Stomach smooth muscle (tissue), 2 donors: ENCODE results near the gene ATP2A2.

ENCODE experiments used
- H3K27ac ChIP-seq: one replicate; pipeline ENCODE4 v1.7.0; 2013; ENCODE audit warnings: mild to moderate bottlenecking, low read length, inconsistent platforms
- H3K27me3 ChIP-seq, 2 donors: one replicate each; pipeline ENCODE4 v1.7.0; 2013; ENCODE audit warnings: low read length in 2 of 2; ENCODE audit not compliant: insufficient read depth in 2 of 2, control insufficient read depth in 1 of 2
- H3K36me3 ChIP-seq, 2 donors: one replicate each; pipeline ENCODE4 v1.7.0; 2013; ENCODE audit warnings: low read length in 2 of 2; ENCODE audit not compliant: control insufficient read depth in 2 of 2, insufficient read depth in 2 of 2
- H3K4me1 ChIP-seq: one replicate; pipeline ENCODE4 v1.7.0; 2013; ENCODE audit warnings: low read length; ENCODE audit not compliant: control insufficient read depth, insufficient read depth
- H3K4me3 ChIP-seq, 2 donors: one replicate each; pipeline ENCODE4 v1.7.0; 2013; ENCODE audit warnings: low read length in 2 of 2
- H3K9ac ChIP-seq, 2 donors: one replicate each; pipeline ENCODE4 v1.7.0; 2013; ENCODE audit warnings: low read length in 2 of 2, mild to moderate bottlenecking in 1 of 2
- H3K9me3 ChIP-seq, 2 donors: one replicate each; pipeline ENCODE4 v1.7.0; 2013; ENCODE audit warnings: low read length in 2 of 2; ENCODE audit not compliant: control insufficient read depth in 2 of 2
- donor health status: healthy.
- donor health status: Pancreatic carcinoma.

The ATP2A2 gene

GRCh38 chr12:110343114-110343513 is 62.1 kb downstream of the ATP2A2 start:
- no peaks in the 10 kb centered on the region for H3K9me3 ChIP-seq
- no peak overlapping the region for H3K27ac ChIP-seq
- H3K4me3 ChIP-seq = no peak overlapping the region
- H3K4me1 ChIP-seq = no peaks in the 10 kb centered on the region
- no peaks in the 10 kb centered on the region for H3K27me3 ChIP-seq
- H3K9ac ChIP-seq = no peak overlapping the region
- peaks cover 80 to 83% of the 10 kb centered on the region in 2 donors for H3K36me3 ChIP-seq

- no peak overlapping the region for H3K27ac ChIP-seq
- no peak overlapping the region for H3K9ac ChIP-seq
- H3K4me1 ChIP-seq = no peaks in the 10 kb centered on the region
- peaks cover 75 to 82% of the 10 kb centered on the region in 2 donors for H3K36me3 ChIP-seq
- H3K9me3 ChIP-seq = no peaks in the 10 kb centered on the region
- no peak overlapping the region for H3K4me3 ChIP-seq
- H3K27me3 ChIP-seq = no peaks in the 10 kb centered on the region
Measured at GRCh38 chr12:110343736-110344555, 62.9 kb downstream of the ATP2A2 start.

DNA sequence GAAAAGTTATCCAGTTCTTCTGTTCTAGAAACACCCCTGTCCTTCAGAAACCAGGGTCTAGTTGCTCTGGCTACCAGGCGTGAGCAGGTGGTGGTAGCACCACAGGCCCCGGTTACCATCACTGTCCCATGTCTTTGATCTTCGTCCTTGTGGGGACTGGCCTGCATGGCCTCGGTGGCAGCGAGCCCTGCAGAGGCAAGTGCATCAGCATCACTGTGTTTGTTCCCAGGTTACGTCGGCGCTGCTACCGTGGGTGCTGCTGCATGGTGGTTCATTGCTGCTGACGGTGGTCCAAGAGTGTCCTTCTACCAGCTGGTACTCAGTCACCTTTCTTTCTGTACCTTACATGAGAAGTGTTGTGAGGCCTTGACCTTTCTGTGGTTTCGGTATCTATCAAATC is 63.6 kb downstream of the ATP2A2 start:
- Histone ChIP-seq H3K36me3 (peaks cover 73 to 83% of the 10 kb centered on the region in 2 donors), H3K4me3 (no peak overlapping the region), H3K27ac (no peak overlapping the region), H3K9ac (no peak overlapping the region), H3K27me3 (no peaks in the 10 kb centered on the region), H3K9me3 (no peaks in the 10 kb centered on the region), H3K4me1 (no peaks in the 10 kb centered on the region)

GRCh38 chr12:110345176-110345661 is 64.2 kb downstream of the ATP2A2 start:
- H3K36me3 ChIP-seq = peaks cover 78 to 85% of the 10 kb centered on the region in 2 donors
- H3K27me3 ChIP-seq = no peaks in the 10 kb centered on the region
- H3K9me3 ChIP-seq = no peaks in the 10 kb centered on the region
- H3K9ac ChIP-seq = no peak overlapping the region
- H3K27ac ChIP-seq = no peak overlapping the region
- H3K4me3 ChIP-seq = no peak overlapping the region
- H3K4me1 ChIP-seq = no peaks in the 10 kb centered on the region

DNA sequence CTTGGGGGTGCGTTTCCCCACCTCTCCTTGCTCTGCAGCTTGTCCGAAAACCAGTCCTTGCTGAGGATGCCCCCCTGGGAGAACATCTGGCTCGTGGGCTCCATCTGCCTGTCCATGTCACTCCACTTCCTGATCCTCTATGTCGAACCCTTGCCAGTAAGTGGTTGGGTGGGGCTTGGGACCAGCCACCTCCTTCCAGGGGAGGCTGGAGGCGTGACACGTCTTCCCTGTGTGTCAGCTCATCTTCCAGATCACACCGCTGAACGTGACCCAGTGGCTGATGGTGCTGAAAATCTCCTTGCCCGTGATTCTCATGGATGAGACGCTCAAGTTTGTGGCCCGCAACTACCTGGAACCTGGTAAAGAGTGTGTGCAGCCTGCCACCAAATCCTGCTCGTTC is 64.9 kb downstream of the ATP2A2 start:
- Histone ChIP-seq H3K4me3 (no peak overlapping the region), H3K9ac (no peak overlapping the region), H3K27me3 (no peaks in the 10 kb centered on the region), H3K27ac (no peak overlapping the region), H3K9me3 (no peaks in the 10 kb centered on the region), H3K4me1 (no peaks in the 10 kb centered on the region), H3K36me3 (peaks cover 75 to 83% of the 10 kb centered on the region in 2 donors)

DNA sequence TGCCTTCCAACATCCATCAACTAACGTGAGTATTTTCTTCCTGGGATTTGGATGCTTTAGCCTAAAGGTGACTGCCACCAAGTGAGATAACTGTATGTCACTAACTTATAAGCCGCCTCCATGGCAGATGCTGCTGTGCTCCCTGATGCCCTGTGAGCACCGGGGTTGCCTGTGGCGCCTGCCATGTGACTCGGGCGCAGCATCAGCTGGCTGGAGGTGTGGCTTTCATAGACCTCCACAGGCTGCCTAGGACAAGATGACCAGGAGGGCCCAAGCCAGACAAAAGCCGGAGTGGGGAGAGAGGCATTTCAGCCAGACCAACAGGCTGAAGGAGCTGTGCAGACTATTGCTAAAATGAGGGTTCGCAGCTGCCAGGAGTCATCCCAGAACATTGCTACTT is 66.7 kb downstream of the ATP2A2 start:
- Histone ChIP-seq H3K9me3 (no peaks in the 10 kb centered on the region), H3K36me3 (peaks cover 66 to 77% of the 10 kb centered on the region in 2 donors), H3K4me3 (no peak overlapping the region), H3K4me1 (no peaks in the 10 kb centered on the region), H3K27ac (no peak overlapping the region), H3K27me3 (no peaks in the 10 kb centered on the region), H3K9ac (no peak overlapping the region)

DNA sequence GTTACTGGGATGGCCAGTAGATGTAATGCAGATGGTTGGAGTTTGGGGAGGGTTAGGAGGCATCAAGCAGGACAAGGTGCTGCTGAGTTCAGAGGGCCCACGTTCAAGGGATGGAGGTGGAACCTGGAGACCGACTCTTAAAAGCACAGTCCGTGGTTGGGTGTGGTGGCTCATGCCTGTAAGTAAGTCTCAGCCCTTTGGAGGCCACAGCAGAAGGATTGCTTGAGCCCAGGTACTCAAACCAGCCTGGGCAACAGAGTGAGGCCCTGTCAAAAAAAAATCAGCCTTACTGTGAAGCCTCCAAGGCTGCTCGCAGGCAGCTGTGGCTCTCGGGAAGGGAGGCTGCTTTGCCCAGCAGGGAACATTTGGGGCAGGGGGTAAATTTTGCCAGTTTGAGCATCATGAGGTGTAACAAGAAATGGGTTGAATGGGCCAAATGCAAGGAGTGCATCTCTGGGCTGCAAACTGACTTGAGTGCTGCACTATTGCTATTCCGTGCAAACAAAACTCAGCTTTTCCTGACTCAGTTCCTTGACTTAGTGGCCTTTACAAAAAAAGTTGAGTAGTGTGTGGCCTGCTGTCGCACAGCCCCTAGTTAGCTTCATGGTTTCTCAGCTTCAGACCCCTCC is 67.5 kb downstream of the ATP2A2 start:
- Histone ChIP-seq H3K4me3 (no peak overlapping the region), H3K4me1 (no peaks in the 10 kb centered on the region)

DNA sequence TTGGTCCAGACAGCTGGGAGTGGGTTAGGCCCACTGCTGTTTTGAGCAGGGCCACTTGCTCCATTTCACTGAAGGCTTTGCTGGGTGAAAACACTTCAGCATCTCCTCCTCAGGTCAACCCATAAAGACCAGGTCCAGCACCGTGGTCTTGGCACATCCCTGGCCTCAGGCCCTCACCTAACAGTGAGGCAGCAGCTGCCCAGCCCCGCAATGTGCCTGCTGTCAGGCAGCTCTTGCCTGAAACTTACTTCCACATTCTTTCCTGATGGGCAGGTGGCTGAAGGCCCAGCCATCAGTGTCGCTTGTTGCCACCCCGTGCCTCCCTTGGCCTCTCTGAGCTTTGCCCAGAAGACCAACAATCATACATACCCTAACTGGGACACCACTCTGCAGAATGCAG is 68.0 kb downstream of the ATP2A2 start:
- Histone ChIP-seq H3K36me3 (peaks cover 54 to 65% of the 10 kb centered on the region in 2 donors), H3K4me1 (no peaks in the 10 kb centered on the region), H3K4me3 (no peak overlapping the region), H3K27me3 (no peaks in the 10 kb centered on the region), H3K27ac (no peak overlapping the region), H3K9ac (no peak overlapping the region), H3K9me3 (no peaks in the 10 kb centered on the region)

More for the DNA sequence above, 67.5 kb downstream of the ATP2A2 start:
- Histone ChIP-seq H3K9me3 (no peaks in the 10 kb centered on the region), H3K27ac (no peak overlapping the region), H3K27me3 (no peaks in the 10 kb centered on the region), H3K36me3 (peaks cover 58 to 70% of the 10 kb centered on the region in 2 donors), H3K9ac (no peak overlapping the region)

DNA sequence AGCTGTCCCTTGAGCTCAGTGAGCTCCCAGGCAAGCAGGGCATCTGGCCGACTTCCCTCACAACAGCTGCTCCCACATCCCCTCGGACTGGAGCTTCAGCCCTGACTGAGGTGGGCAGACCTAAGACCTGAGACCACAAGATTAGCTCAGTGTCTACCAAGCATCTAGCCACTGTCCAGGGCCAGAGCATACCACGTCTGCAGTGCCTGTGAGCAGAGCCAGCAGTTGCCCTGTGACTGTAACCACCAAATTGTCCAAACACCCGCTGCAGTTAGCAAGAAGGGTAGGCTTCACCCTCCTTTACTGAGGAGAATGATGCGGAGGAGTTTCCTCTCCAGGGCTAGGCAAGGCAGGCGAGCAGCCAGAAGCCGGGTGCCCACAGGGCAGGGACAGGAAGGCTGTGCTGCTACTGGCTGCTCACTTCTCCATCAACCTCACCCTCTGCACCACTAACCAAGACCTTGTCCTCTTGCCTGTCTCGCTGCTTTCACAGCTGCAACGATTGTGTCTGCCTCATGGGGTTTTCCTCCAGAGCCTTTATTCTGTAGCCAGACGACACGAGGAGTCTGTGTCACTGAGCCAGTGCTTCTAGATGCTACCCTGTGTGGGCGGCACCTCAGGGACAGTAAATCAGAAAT is 68.6 kb downstream of the ATP2A2 start:
- H3K9ac ChIP-seq = no peak overlapping the region
- peaks cover 49 to 59% of the 10 kb centered on the region in 2 donors for H3K36me3 ChIP-seq
- H3K4me3 ChIP-seq = no peak overlapping the region
- no peaks in the 10 kb centered on the region for H3K4me1 ChIP-seq
- H3K27ac ChIP-seq = no peak overlapping the region
- no peaks in the 10 kb centered on the region for H3K27me3 ChIP-seq
- H3K9me3 ChIP-seq = no peaks in the 10 kb centered on the region

- Histone ChIP-seq H3K27ac (no peak overlapping the region), H3K4me1 (no peaks in the 10 kb centered on the region), H3K4me3 (no peak overlapping the region), H3K9ac (no peak overlapping the region), H3K9me3 (no peaks in the 10 kb centered on the region), H3K36me3 (peaks cover 34 to 44% of the 10 kb centered on the region in 2 donors), H3K27me3 (no peaks in the 10 kb centered on the region)
Measured at GRCh38 chr12:110351119-110351518, 70.1 kb downstream of the ATP2A2 start.
